HG03342 (cell line): ENCODE results near the gene SYCP2.
"Not testable (repeated sequence)": the region's sequence is repeated elsewhere in the genome, so short reads cannot be mapped to it uniquely, and the experiment has no call there.

Experiments used
- ATAC-seq: cut with Tn5 transposase; IDR thresholded peaks from one replicate; pipeline ENCODE4 v1.9.1; 2021; ENCODE audit warnings: mild to moderate bottlenecking, moderate library complexity; ENCODE audit not compliant: unreplicated experiment

Gene SYCP2

DNA sequence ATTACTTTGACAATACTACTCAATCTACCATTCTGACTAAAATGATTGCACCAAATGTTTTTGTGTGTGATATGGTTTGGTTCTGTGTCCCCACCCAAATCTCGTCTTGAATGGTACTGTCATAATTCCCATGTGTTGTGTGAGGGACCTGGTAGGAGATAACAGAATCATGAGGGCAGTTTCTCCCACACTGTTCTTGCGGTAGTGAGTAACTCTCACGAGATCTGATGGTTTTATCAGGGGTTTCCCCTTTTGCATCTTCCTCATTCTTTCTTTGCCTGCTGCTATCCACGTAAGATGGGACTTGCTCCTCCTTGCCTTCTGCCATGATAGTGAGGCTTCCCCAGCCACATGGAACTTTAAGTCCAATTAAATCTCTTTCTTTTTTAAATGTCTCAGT is 20.8 kb downstream of the SYCP2 start:
- ATAC-seq = no peak

DNA sequence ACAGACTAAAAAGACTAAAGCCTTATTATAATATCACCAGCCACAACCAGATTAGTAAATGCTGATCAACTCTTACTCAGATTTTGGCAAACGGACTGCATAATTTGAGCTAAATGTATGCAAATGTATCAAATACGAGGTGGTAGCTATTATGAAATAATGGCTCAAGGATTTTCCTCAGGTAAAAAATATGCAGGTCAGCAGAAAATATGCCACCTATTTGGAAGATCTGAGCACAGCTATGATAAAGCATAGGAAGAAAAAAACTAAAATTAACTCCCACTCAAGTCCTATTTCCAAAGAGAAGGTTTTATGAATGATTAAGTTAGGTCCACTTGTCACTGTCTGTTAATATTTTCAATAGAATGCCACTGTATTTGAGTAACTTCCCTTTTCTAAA is 22.4 kb downstream of the SYCP2 start:
- ATAC-seq = no peak

DNA sequence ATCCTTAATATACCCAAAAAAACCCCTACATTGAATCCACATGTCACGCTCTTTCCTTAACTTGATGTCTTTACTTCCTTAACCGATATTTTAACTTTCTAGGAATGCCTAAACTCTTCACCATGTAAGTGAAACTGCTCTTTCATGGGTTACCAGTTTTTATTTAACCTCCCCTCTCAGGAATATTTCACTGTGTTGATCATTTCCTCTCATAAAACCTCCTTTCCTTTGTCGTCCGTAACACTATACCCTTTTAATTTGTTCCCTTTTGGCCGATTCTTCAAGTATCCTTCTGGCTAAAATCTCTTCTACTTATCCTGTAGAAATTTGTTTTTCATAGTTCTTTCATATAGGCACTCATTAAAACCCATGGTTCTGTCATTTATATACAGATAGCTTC is 24.6 kb downstream of the SYCP2 start:
- no peak for ATAC-seq

DNA sequence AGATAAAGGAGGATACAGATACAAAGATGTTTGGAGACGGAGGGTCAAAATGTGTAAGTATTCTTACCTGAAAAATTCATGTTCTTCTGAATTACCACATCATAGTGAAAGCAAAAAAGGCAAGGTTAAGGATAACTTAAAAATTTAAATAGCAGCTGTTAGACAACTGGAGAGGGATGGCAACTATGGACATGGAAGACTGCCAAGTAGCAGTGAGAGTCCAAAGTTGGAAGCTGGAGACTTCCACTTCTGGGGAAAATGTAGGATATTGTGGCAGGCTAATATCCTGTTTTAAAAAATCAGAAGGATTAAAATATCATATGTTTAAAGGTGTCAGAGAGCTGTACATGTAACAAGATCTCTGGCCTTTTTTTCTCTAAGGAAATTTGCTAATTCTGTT is 29.8 kb downstream of the SYCP2 start:
- no peak for ATAC-seq

DNA sequence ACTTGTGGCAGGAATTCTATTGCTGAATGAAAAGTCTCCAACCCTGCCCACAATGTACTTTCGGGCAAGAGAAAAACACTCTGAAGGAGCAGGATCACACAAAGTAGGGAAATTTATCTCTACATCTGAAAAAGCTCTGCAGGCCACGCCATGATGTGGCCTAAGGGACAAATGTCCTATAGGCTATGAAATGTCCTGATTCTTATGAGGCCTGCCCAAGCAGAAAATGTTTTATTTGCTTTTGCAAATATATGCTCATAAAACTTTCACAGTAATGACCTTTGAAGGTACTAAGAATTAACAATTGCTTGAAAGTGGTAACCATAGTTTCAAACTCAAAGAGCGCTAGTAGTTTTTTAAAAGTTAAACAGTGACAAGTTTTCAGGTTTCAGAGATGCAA is 31.0 kb downstream of the SYCP2 start:
- no peak for ATAC-seq

DNA sequence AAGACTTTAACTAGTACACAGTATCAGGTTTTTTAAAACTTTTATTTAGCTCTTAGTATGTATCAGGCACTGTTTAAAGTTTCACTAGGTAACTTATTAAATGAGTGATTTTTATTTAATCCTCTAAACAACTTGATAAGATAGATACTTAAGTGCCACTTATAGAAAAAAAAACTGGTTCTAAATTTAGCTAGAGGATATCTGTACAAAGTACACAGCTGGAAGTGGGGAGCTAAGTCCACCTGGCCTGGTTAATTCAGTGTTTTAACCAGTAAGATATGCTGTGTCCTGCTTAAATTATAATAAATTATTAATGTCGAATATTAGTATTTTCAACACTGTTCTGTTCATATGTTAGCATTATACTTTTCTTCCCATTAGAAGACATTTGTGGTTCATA is 37.5 kb downstream of the SYCP2 start:
- no peak for ATAC-seq

DNA sequence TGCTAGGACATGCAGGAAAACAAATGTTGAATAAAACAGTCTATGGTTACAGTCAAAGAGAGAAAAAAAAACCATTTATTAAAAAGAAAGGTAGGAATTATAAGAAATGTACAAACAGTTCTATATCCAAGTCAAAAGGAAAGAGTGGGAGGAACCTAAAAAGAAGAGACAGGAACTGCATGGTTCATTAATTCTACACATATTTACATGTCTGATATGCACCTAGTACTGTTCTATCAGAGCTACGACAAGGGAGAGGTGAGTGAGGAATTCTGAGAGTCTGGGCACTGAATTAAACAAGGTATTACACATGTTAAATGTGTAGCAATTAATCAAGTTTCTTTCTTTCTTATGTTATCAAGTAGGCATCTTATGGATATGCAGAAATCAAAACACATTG is 41.9 kb downstream of the SYCP2 start:
- no peak for ATAC-seq

DNA sequence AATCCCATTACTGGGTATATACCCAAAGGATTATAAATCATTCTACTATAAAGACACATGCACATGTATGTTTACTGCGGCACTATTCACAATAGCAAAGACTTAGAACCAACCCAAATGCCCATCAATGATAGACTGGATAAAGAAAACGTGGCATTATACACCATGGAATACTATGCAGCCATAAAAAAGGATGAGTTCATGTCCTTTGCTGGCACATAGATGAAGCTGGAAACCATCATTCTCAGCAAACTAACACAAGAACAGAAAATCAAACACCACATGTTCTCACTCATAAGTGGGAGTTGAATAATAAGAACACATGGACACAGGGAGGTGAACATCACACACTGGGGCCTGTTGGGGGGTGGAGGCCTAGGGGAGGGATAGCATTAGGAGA is 43.4 kb downstream of the SYCP2 start:
- ATAC-seq = not testable (repeated sequence)

DNA sequence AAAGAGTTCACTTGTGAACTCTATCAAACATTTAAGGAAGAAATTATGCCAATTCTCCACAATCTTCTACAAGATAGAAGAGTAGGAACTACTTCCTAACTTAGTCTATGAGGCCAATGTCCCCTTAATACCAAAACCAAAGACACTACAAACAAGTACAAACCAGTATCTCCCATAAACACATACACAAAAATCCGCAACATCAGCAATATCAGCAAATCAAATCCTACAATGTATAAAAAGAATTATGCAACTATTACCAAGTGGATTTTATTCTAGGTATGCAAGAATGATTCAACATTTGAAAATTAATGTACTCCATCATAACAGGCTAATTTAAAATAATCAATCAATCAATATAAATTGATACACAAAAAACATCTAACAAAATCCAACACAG is 45.4 kb downstream of the SYCP2 start:
- no peak for ATAC-seq

DNA sequence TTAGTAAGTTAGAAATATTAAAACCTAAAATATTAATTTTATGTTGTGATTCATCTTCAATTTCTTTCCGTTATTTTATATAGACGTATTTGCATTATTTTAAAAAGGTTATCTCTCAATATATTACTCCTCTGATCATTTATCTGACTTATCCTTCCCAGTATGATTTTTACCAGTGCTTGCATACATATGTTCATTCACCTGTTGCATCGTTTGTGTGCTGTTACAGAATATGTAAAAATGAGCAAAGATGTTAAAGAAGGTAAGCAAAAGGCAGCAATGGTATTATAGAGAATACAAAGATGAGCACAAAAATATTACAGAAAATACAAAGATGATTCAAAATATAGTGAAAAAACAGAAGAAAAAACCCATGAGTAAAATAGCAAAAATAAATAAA is 48.9 kb downstream of the SYCP2 start:
- no peak for ATAC-seq

DNA sequence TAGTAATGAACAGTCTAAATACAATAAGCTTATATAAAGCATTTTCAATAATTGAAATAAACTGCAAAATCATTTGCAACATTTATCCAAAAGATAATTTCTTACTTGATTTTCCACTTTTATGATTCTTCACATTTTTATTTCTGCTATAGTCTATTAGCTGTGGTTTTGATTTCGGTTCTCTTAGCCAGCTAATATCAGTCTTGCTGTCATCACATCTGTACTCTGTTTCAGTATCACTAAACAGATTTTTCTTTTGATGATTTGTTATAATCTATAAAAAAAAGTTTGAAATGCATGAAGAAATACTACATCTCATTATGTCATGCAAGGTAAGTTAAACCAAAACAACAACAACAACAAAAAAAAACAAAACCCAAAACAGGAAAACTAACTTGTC is 53.2 kb downstream of the SYCP2 start:
- no peak for ATAC-seq

DNA sequence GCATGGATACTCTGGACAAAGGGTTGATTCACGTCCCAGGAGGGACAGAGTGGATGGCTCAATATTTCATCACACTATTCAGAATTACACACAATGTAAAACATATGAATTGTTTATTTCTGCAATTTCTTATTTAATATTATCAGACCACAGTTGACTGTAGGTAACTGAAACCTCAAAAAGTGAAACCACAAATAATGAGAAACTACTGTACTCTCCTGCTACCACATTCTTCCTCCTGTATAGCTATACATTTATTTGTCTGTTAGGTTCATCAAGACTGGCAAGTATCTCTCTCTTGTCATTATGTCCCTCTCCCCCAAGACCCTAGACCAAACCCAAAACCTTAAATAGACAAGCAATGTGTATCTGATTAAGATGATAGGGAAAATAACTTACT is 60.0 kb downstream of the SYCP2 start:
- no peak for ATAC-seq

DNA sequence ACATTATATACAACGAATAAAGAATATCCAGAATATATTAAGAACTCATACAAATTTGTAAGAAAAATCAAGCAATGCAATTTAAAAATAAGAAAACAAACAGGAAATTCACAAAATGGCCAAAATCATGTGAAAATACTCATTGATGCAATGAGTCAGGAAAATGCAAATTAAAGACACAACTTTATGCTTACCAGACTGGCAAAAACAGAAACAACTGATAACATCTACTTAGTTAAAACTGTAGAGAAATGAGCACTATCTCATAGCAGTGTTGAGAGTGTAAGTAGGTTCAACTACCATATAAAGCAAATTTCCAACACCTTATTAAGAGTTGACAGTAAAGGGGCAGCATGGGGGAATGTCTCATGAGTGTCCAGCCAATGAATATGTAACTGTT is 62.3 kb downstream of the SYCP2 start:
- no peak for ATAC-seq

DNA sequence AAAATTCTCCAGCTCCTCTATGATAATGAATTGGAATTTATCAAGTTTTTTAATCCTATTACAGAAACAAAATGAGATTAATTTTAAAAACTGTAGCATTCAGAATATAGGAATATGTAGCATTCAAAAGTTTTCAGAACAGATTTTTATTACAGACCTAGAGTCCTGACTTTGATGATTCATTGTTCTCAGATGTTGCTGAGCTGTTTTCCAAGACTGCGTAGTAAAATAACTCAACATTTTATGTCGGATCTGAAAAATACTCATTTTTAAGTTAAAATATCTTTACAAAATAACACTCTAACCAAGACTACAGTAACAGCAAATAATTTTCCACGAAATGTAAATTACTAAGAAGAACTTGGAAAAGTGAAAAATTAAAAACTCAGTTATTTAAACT is 67.1 kb downstream of the SYCP2 start:
- no peak for ATAC-seq

DNA sequence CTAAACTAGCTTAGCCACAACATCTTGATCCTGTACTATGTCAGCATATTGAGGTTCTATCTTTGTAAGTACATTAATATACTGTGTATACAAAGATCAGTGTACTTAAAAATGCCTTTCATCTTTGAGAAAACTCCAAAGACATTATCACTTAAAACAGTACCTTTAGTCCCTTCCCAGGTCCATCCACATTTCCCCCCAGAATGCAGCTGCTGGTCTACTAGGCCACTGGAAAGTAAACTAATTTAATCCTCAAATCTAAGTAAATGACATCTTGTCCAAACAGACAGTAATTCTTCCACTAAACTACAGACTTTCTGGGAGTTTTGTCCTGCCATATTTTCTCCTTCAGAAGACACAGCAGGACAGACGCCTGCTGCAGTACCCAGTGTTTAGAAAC is 68.7 kb downstream of the SYCP2 start:
- no peak for ATAC-seq

DNA sequence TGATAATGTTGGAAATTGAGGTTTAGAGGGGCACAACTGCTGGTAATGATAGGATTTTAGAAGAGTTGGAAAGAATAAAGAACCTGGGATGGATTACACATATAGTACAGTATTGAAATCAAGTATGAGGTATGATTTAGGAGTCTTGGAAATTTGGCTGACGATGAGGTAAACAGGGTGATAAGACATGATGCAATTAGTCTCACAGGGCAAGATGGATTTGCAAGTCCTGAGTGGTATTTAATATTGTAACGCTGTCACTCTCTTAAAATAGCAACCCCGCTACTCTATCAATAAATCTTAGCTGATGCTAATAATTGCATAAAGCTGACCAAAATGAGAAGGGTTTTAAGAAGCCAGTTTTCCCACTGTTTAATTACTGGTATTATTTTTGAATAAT is 70.4 kb downstream of the SYCP2 start:
- ATAC-seq = no peak

DNA sequence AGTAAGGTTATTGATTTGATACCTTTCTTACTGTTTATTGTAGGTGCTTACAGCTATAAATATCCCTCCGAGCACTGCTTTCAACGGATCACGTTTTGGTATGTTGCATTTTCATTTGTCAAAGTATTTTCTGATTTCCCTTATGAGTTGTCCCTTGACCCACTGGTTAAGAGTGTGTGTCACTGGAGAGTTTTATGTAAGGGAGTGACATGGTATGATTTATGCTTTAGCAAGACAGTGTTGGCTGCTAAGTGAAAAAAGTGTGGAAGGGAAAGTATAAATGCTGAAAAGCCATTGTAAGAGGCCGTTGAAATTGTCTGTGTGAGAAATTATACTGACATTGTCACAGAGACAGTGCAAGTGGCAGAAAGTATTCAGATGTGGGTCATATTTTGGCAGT is 72.0 kb downstream of the SYCP2 start:
- no peak for ATAC-seq

DNA sequence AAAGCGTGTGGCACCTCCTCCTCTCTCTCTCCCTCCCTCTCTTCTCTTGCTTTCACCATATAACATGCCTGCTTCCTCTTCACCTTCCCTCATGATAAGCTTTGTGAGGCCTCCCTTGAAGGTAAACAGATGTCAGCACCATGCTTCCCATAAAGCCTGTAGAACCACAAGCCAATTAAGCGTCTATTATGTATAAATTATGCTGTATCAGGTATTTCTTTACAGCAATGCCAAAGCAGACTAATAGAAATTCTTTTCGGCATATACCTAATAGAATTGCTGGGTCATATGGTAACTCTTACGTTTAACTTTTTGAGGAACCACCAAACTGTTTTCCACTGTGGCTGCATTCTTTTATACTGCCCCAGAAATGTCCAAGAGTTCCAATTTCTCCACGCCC is 75.0 kb downstream of the SYCP2 start:
- no peak for ATAC-seq

DNA sequence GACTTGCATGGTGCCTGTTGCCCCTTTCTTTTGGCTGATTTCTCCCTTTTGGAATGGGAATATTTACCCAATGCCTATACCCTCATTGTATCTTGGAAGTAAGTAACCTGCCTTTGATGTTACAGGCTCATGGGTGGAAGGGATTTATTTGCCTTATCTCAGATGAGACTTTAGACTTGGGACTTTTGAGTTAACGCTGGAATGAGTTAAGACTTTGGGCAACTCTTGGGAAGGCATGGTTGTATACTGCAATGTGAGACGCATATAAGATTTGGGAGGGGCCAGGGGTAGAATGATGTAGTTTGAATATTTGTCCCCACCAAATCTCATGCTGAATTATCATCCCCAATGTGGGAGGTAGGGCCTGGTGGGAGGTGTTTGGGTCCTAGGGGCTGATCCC is 75.5 kb downstream of the SYCP2 start:
- no peak for ATAC-seq

DNA sequence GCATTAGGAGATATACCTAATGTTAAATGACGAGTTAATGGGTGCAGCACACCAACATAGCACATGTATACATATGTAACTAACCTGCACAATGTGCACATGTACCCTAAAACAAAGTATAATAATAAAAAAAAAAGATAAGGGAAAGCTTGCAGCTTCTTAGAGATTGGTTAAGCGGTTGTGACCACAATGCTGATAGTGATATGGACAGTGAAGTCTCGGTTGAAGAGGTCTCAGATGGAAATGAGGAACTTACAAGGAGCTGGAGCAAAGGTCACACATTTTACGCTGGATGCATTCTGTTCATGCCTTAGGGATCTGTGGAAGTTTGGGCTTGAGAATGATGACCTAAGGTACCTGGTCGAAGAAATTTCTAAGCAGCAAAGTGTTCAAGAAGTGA is 76.5 kb downstream of the SYCP2 start:
- ATAC-seq = not testable (repeated sequence)

DNA sequence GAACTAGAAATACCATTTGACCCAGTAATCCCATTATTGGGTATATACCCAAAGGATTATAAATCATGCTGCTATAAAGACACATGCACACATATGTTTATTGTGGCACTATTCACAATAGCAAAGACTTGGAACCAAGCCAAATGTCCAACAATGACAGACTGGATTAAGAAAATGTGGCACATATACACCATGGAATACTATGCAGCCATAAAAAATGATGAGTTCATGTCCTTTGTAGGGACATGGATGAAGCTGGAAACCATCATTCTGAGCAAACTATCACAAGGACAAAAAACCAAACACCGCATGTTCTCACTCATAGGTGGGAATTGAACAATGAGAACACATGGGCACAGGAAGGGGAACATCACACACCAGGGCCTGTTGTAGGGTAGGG is 76.9 kb downstream of the SYCP2 start:
- ATAC-seq = not testable (repeated sequence)

DNA sequence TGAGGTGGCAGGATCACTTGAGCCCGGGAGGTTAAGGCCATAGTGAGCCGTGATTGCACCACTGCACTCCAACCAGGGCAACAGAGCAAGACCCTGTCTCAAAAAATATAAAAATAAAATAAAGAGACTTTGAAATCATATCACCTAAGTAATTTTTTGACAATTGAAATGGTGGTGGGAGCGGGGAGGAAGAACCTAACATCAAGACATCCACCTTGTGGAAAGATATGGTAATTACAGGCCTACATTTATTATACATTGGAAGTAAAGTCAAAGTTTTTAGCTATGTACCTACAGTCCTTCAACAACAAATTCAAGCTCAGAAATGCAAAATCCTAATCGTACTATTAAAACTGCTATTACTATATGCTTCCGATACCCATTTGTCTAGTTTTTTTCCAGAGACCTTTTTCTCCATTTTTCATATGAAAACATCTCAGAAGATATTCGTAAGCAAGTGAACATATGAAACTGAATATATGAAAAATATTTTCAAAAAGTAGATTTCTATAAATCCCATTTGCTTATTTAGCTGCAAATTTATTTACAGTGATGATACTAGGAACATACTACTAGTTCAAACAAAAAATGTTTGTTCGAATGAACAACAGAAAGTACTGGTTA is 83.3 kb downstream of the SYCP2 start:
- ATAC-seq = peak; percentile 62

DNA sequence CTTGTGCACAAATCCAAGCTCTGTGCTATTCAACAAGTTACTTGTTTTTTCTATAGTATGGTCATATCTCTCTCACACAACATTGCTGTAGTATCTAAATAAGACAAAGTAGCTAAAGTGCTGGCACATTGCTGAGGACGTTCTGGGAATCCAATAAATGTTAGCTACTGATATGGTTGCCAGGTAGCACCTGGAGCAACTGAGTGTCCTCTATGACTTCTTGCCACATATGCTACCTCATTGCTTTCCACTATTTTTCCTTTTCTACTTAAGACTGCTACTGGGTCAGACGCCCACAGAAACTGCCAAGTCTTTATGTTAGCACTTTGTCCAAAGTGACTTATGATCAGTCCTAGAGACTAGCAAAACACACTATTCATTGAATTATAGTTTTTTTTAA is 85.3 kb downstream of the SYCP2 start:
- no peak for ATAC-seq

DNA sequence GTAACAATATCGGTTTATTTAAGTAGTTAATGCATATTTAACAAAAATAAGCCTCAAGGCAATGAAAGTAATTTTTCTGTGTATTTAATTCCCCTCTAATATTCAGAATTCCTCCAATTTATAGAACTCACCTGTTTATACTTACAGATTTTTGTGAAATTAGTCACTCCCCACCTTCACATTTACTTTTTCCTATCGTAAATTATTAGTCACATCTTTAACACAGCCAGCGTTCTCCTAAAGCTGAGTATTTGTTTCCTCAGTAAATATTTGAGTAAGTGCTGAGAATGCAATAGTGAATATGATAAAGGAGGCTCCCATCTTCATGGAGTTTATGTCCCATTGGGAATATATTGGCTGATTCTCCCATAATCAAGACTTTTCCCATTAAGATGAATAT is 88.0 kb downstream of the SYCP2 start:
- no peak for ATAC-seq
